Smooth muscle cell of the umbilical artery (primary cell): ENCODE data around the gene ZNF90. TPM values are rescaled to one million over a fixed set of nuclear protein-coding genes. Genes with fewer than 3 reads are reported as not detected.

Source experiments
- total RNA-seq: library from RNA; depleted of rRNA; stranded (reverse); fragments of >200 nt; gene quantifications from 2 replicates; pipeline ENCODE4 v1.2.3, GENCODE V29; 2014

Gene ZNF90
- total RNA-seq = 1.2 and 1.7 TPM in 2 replicates

GRCh38 chr19:20077791-20078463 is at the start of gene ZNF90:
ZNF90 (plus strand) TSS chr19:20078000; CDS start chr19:20078133, 133 bp downstream.

GRCh38 chr19:20039203-20039723 is 38.5 kb upstream of the ZNF90 start, which contains the start of gene ZNF682:
ZNF682 (minus strand) TSS chr19:20039505; CDS start chr19:20039345, 160 bp downstream.

GRCh38 chr19:20167020-20167644 is 89.3 kb downstream of the ZNF90 start, which contains the start of gene ZNF486:
ZNF486 (plus strand) TSS chr19:20167214; CDS start chr19:20167331, 117 bp downstream.

Other genes with a start within 250 kb of the ZNF90 start
- gene ZNF253, start 212.1 kb upstream of the ZNF90 start, total RNA-seq = 3.2 and 3.3 TPM in 2 replicates
- gene ZNF93, start 177.1 kb upstream of the ZNF90 start, total RNA-seq = 7.1 and 10.7 TPM in 2 replicates
- 1.8 and 3.5 TPM in 2 replicates for gene ZNF682, start 38.5 kb upstream of the ZNF90 start, total RNA-seq
- 5.3 and 5.6 TPM in 2 replicates for gene ZNF486, start 89.2 kb downstream of the ZNF90 start, total RNA-seq